Activated T-cell treated with anti-CD3 and anti-CD28 coated beads for 48 hours (primary cell): ENCODE measurements around the gene ARMC12.

ENCODE experiments used
- DNase-seq: peaks from one replicate; pipeline ENCODE4 v3.0.0-alpha.2; 2020; ENCODE audit warnings: low read depth

The ARMC12 gene

GRCh38 chr6:35735452-35735851 lies 1.4 kb upstream of the ARMC12 start:
- DNase-seq: no peak

- DNase-seq: peak; percentile 74
Measured at GRCh38 chr6:35736253-35736894, 458 bp upstream of the ARMC12 start.

- no peak for DNase-seq
Measured at GRCh38 chr6:35737413-35738211, 780 bp downstream of the ARMC12 start.

- DNase-seq: no peak
Measured at GRCh38 chr6:35739645-35740524, 3.1 kb downstream of the ARMC12 start.

- no peak for DNase-seq
Measured at GRCh38 chr6:35742842-35743241, 6.0 kb downstream of the ARMC12 start.

GRCh38 chr6:35745509-35745908 lies 8.7 kb downstream of the ARMC12 start:
- no peak for DNase-seq

- DNase-seq: no peak
Measured at GRCh38 chr6:35746516-35746915, 9.7 kb downstream of the ARMC12 start.

- no peak for DNase-seq
Measured at GRCh38 chr6:35747877-35748276, 11.0 kb downstream of the ARMC12 start.

- DNase-seq: no peak
Measured at GRCh38 chr6:35750557-35750956, 13.7 kb downstream of the ARMC12 start.

GRCh38 chr6:35751594-35751993 lies 14.8 kb downstream of the ARMC12 start:
- no peak for DNase-seq

GRCh38 chr6:35752330-35752729 lies 15.5 kb downstream of the ARMC12 start:
- DNase-seq: no peak

GRCh38 chr6:35754452-35755277 lies 17.8 kb downstream of the ARMC12 start:
- no peak for DNase-seq

GRCh38 chr6:35755278-35755924 lies 18.6 kb downstream of the ARMC12 start:
- DNase-seq: no peak

- DNase-seq: no peak
Measured at GRCh38 chr6:35757456-35758123, 20.8 kb downstream of the ARMC12 start.

GRCh38 chr6:35759426-35759825 lies 22.6 kb downstream of the ARMC12 start:
- DNase-seq: no peak

- DNase-seq: no peak
Measured at GRCh38 chr6:35765739-35766138, 28.9 kb downstream of the ARMC12 start.

- DNase-seq: no peak
Measured at GRCh38 chr6:35769211-35769610, 32.4 kb downstream of the ARMC12 start.

- DNase-seq: no peak
Measured at GRCh38 chr6:35771343-35771627, 34.5 kb downstream of the ARMC12 start.

- DNase-seq: no peak
Measured at GRCh38 chr6:35774116-35774794, 37.4 kb downstream of the ARMC12 start.

- DNase-seq: no peak
Measured at GRCh38 chr6:35775031-35775430, 38.2 kb downstream of the ARMC12 start.
